K562 (cell line): Measurements from ENCODE around the gene APEX1. TPM values are rescaled to one million over a fixed set of nuclear protein-coding genes. Genes with fewer than 3 reads are reported as not detected.

ENCODE experiments used
- CUX1 ChIP-seq: fragments of 200-800 bp; sonication (Bioruptor generic); IDR thresholded peaks from 2 replicates; pipeline ENCODE4 v1.6.1; 2016; ENCODE audit warnings: missing genetic modification characterization, missing compliant biosample characterization
- DLX4 ChIP-seq: fragments of 250-450 bp; sonication (Bioruptor Pico); IDR thresholded peaks from 2 replicates; pipeline ENCODE4 v1.6.1; 2021; ENCODE audit warnings: mild to moderate bottlenecking
- ETV5 ChIP-seq: sonication (generic); formaldehyde crosslinking; IDR thresholded peaks from 2 replicates; pipeline ENCODE4 v1.4.0; 2020; ENCODE audit warnings: low read depth, mild to moderate bottlenecking, missing genetic modification reagents
- HDAC1 ChIP-seq, 2 experiments: fragments of 450-650 bp; IDR thresholded peaks; 2 replicates each; pipeline ENCODE4 v1.6.1; 2016 to 2017; ENCODE audit warnings: inconsistent platforms in 1 of 2, mild to moderate bottlenecking in 1 of 2, moderate library complexity in 1 of 2
- HMGN3 ChIP-seq: IDR thresholded peaks from 2 replicates; pipeline ENCODE4 v1.6.1; 2011; ENCODE audit warnings: borderline replicate concordance, low read depth, mild to moderate bottlenecking, mixed read lengths, low read length; ENCODE audit not compliant: insufficient read length; ENCODE audit errors: extremely low read depth
- KDM1A ChIP-seq, 2 experiments: fragments of 450-650 bp; IDR thresholded peaks; 2 replicates each; pipeline ENCODE4 v1.6.1; 2016; ENCODE audit warnings: mild to moderate bottlenecking in 2 of 2
- LCOR ChIP-seq: sonication (generic); formaldehyde crosslinking; IDR thresholded peaks from 2 replicates; pipeline ENCODE4 v1.8.0; 2022; ENCODE audit warnings: mild to moderate bottlenecking, missing genetic modification reagents
- MAZ ChIP-seq, 2 experiments: fragments of 450-650 bp in 1 of 2; sonication (generic) in 1 of 2; formaldehyde crosslinking; IDR thresholded peaks in 1 of 2; conservative IDR thresholded peaks in 1 of 2; 2 replicates each; pipeline versions ENCODE4 v1.4.0 to v1.5.0; 2020; ENCODE audit warnings: mild to moderate bottlenecking in 1 of 2, missing genetic modification reagents in 1 of 2
- NFYB ChIP-seq: IDR thresholded peaks from 2 replicates; pipeline ENCODE4 v1.6.1; 2011; ENCODE audit warnings: mild to moderate bottlenecking, moderate library complexity; ENCODE audit not compliant: insufficient read length; ENCODE audit errors: extremely low read depth
- SMAD4 ChIP-seq: fragments of 250-450 bp; sonication (Bioruptor Pico); conservative IDR thresholded peaks from 2 replicates; pipeline ENCODE4 v1.8.0; 2021; ENCODE audit warnings: inconsistent platforms, mild to moderate bottlenecking, moderate library complexity
- SP2 ChIP-seq: IDR thresholded peaks from 2 replicates; pipeline ENCODE4 v1.6.1; 2011; ENCODE audit warnings: mild to moderate bottlenecking, low read depth, low read length, moderate library complexity; ENCODE audit not compliant: poor library complexity, severe bottlenecking; ENCODE audit errors: extremely low read depth
- TFE3 ChIP-seq: fragments of 450-650 bp; formaldehyde crosslinking; IDR thresholded peaks from 2 replicates; pipeline ENCODE4 v1.4.0; 2020; ENCODE audit warnings: mild to moderate bottlenecking, mixed read lengths
- TOE1 ChIP-seq, 2 experiments: fragments of 450-650 bp in 1 of 2; sonication (generic) in 1 of 2; formaldehyde crosslinking in 1 of 2; IDR thresholded peaks; 2 replicates each; pipeline versions ENCODE4 v1.7.1 to v1.8.0; 2016 to 2022; ENCODE audit warnings: borderline replicate concordance in 2 of 2, mild to moderate bottlenecking in 2 of 2, antibody characterized with exemption in 1 of 2, inconsistent platforms in 1 of 2, low read depth in 1 of 2, missing genetic modification reagents in 1 of 2, moderate library complexity in 1 of 2
- ZNF668 ChIP-seq: fragments of 250-450 bp; sonication (Bioruptor Pico); IDR thresholded peaks from 2 replicates; pipeline ENCODE4 v1.8.0; 2022; ENCODE audit warnings: mild to moderate bottlenecking, inconsistent platforms
- polyA plus RNA-seq, 8 experiments: library from polyadenylated mRNA; depleted of rRNA in 4 of 8; stranded (reverse) in 5 of 8; unstranded in 3 of 8; fragments of >200 nt; fragmentation: Nextera tagmentation in 2 of 8; fragmentation: Illumina TruSeq in 1 of 8; extraction: Ambion mirVana in 2 of 8; extraction: Trizol in 1 of 8; gene quantifications; 2 replicates each; pipeline versions ENCODE4 v1.2.1 to v1.2.3, GENCODE V29; 2011 to 2014; ENCODE audit warnings: inconsistent platforms in 1 of 8, missing spikeins in 1 of 8
- total RNA-seq, 7 experiments: library from RNA; depleted of rRNA in 6 of 7; stranded (reverse); fragments of >200 nt in 6 of 7; fragmentation: Illumina TruSeq in 2 of 7; extraction: Trizol in 2 of 7; gene quantifications; 2 replicates each; pipeline versions ENCODE4 v1.2.1 to v1.2.3, GENCODE V29; 2011 to 2021; ENCODE audit warnings: low replicate concordance in 1 of 7

The APEX1 gene
- total and polyA plus RNA-seq, 9 of the 15 experiments (the other 6 are each of a cell fraction or from before 2014, with no cell fraction given): 50.2 to 274 (median 158) TPM

- TF ChIP-seq MAZ (CRISPR knock-in tag; conservative IDR thresholded peaks at IDR 0.05 in 1 of 2, IDR thresholded peaks at IDR 0.05 in 1 of 2) (peak; percentile 57 to 74; a peak in 3 of 4 replicates), HMGN3 (no peak), SMAD4 (CRISPR knock-in tag) (peak; percentile 51), DLX4 (no peak), LCOR (CRISPR knock-in tag) (no peak; the same call in 1 of the 2 replicates), NFYB (peak; percentile 64), TOE1 (IDR thresholded peaks at IDR 0.05; ENCODE audit: borderline replicate concordance) (peak; percentile 100), TOE1 (CRISPR knock-in tag; IDR thresholded peaks at IDR 0.05; ENCODE audit: borderline replicate concordance, low read depth) (no peak), KDM1A (IDR thresholded peaks at IDR 0.05) (no peak), HDAC1 (IDR thresholded peaks at IDR 0.05) (peak in 1 of 2 experiments; percentile 96; a peak in 2 of 4 replicates), ZNF668 (CRISPR knock-in tag) (no peak), CUX1 (no peak), TFE3 (CRISPR knock-in tag) (peak; percentile 100), ETV5 (CRISPR knock-in tag) (0 out of 2 replicates have a peak, but pooled peaks have one; percentile 4), SP2 (no peak)
Measured at GRCh38 chr14:20454516-20455354, at the start of gene APEX1, which contains the start of gene OSGEP (continued).
